ENCODE results near the gene FAM229A. TPM values are rescaled to one million over a fixed set of nuclear protein-coding genes. Genes with fewer than 3 reads are reported as not detected.

Gene FAM229A
- total and polyA plus RNA-seq, 9 of the 15 experiments (the other 6 are each of a cell fraction or from before 2014, with no cell fraction given) = 0.04 to 21.6 (median 7.4) TPM

GRCh38 chr1:32392325-32392724 is 30.0 kb upstream of the FAM229A start (continued):
- TF ChIP-seq ARID1B (IDR thresholded peaks at IDR 0.05) (peak; percentile 58), TEAD4 (IDR thresholded peaks at IDR 0.05; ENCODE audit: low read length) (peak; percentile 42), TEAD4 (CRISPR knock-in tag; IDR thresholded peaks at IDR 0.05; ENCODE audit: borderline replicate concordance) (no peak), TCFL5 (CRISPR knock-in tag; conservative IDR thresholded peaks at IDR 0.05) (no peak), CBFA2T3 (IDR thresholded peaks at IDR 0.05) (peak; percentile 28; the same call in 1 of the 2 replicates), POLR2A (conservative IDR thresholded peaks at IDR 0.05) (0 out of 2 replicates have a peak, but pooled peaks have one; percentile 2), SRSF3 (IDR thresholded peaks at IDR 0.05; ENCODE audit: insufficient read depth, low read length) (no peak), ATF7 (IDR thresholded peaks at IDR 0.05) (0 out of 2 replicates have a peak, but pooled peaks have one; percentile 12), GATA2 (CRISPR knock-in tag; IDR thresholded peaks at IDR 0.05) (no peak), ZNF354B (CRISPR knock-in tag; IDR thresholded peaks at IDR 0.05) (no peak), ZNF583 (CRISPR knock-in tag; IDR thresholded peaks at IDR 0.05) (no peak), ZC3H8 (IDR thresholded peaks at IDR 0.05) (no peak), THRA (IDR thresholded peaks at IDR 0.05) (no peak), ZNF263 (CRISPR knock-in tag; IDR thresholded peaks at IDR 0.05; ENCODE audit: borderline replicate concordance) (no peak), ARHGAP35 (IDR thresholded peaks at IDR 0.05; ENCODE audit: partially characterized antibody) (no peak), TRIM28 (IDR thresholded peaks at IDR 0.05) (no peak), E2F5 (CRISPR knock-in tag; IDR thresholded peaks at IDR 0.05) (no peak), RBM14 (IDR thresholded peaks at IDR 0.05; ENCODE audit: borderline replicate concordance, insufficient read depth, low read depth, low read length) (no peak), DPF2 (IDR thresholded peaks at IDR 0.05) (0 out of 2 replicates have a peak, but pooled peaks have one; percentile 16), EGR1 (conservative IDR thresholded peaks at IDR 0.05) (0 out of 2 replicates have a peak, but pooled peaks have one; percentile 29), ZBTB2 (IDR thresholded peaks at IDR 0.05) (0 out of 2 replicates have a peak, but pooled peaks have one; percentile 25), CEBPB (tag; IDR thresholded peaks at IDR 0.05) (peak; percentile 42; the same call in 1 of the 2 replicates), CREB3 (tag; conservative IDR thresholded peaks at IDR 0.05; ENCODE audit: low read depth) (no peak), NCOA4 (IDR thresholded peaks at IDR 0.05; ENCODE audit: partially characterized antibody) (no peak)

Data from K562 (cell line).